ENCODE results near the gene SYVN1.

The SYVN1 gene

DNA sequence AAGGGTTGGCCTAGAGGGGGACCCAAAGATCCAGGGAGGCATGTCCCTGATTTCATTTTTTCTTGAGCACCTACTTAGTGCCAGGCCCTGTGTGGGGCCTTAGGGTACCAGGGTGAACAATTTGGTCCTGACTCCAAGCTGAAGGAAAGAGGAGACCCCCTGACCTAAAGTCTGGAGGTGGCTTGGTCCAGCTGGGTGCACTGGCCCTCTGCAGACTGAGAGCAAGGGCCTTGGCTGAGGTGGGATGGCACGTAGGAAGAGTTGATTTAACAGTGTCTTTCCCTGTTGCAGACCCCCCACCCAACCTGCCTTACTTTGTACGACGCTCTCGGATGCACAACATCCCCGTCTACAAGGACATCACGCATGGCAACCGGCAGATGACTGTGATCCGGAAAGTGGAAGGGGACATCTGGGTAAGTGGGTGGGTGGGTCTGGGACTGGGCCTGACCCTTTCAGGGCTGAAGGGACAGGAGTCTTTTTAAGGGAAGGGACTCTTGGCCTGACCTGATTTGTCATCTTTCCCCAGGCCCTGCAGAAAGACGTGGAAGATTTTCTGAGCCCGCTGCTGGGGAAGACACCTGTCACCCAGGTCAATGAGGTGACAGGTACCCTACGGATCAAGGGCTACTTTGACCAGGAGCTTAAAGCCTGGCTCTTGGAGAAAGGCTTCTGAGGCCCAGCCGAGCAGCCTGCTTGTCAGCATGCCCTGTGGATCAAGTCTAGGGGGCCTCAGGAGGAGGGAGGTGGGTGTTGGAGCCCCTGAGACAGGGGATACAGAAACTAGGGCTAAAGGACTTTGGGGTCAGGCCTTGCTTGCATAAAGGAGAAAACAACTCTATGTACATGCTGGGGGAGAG lies 8.9 kb downstream of the SYVN1 start:
- TF ChIP-seq GATA2 (IDR thresholded peaks at IDR 0.05; ENCODE audit: low read depth, low read length) = no peak

DNA sequence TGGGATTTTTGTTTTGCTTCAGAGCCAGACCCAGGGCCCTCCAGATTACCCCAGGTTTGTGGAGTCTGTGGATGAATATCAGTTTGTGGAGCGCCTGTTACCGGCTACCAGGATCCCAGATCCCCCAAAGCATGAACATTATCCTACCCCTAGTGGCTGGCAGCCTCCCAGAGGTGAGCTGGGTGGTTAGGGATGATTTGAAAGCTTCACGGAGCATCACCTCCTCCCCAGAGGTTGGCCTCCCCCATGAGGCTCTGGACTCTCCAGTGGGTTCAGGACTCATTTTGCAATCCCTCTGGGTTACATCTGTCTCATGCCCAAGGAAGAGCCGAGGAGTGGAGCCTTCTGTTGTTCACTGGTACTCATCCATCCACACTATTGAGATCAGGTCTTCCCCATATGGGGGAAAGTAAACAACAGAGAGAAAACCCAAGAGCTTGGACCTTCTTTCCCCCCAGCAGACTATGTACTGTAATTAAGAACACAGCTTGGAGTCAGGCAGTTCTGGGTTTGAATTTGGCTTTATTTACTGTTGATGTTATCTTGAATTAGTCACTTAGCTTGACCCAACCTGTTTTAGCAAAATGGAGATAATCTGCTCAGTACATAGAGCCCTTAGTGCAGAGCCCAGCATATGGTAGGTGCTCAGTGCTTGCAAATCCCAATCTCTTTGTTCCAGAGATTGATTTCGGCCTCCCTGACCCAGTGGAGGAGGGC lies 9.7 kb downstream of the SYVN1 start:
- TF ChIP-seq GATA2 (IDR thresholded peaks at IDR 0.05; ENCODE audit: low read depth, low read length) (no peak), GATA3 (IDR thresholded peaks at IDR 0.05; ENCODE audit: low read depth, low read length) (no peak)

DNA sequence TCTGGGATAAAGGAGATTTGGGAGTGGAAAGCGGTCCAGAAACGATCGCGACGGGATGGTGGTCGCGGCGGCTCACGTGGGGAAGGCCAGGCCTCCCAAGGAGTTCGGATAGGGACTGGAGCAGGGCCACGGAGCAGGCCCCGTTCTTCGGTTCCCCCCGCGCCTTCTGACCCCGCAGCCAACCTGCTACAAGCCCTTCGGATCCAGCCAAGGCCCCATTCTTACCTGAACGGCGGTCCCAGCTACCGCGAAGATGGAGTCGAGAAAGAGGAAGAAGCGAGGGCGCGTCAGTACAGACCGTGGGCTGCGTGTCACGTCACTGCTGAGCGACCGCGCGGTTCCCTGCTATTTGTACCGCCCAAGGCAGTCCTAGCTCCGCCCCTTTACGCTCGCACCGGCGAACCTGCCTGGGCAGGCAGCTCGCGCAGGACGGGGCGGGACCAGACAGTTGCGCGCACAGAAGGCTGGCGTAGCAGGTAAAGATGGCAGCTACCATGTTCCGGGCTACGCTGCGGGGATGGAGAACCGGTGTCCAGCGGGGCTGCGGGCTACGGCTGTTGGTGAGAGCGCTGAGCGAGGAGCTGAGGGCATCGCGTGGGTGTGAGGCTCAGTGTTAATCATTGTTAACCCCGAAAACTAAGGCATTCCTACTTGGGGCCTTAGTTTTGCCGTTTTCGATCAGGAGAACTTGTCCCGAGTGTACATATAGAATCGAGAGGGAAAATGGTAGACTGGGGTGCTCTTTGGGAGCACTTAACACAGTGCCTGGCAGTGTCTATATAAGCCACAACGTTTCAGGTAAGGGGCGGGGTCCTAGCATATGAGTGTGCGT lies 12.2 kb downstream of the SYVN1 start, which contains the start of the genes FAU and MRPL49:
Gene FAU, minus strand, starts transcription at position 270 of the 832 bp plus-strand sequence. CDS start 321 bp downstream, outside the sequence.
Gene MRPL49, plus strand, starts transcription at position 457 of the 832 bp plus-strand sequence. Its CDS starts 26 bp downstream, at position 483.
- TF ChIP-seq GATA2 (IDR thresholded peaks at IDR 0.05; ENCODE audit: low read depth, low read length) = no peak

DNA sequence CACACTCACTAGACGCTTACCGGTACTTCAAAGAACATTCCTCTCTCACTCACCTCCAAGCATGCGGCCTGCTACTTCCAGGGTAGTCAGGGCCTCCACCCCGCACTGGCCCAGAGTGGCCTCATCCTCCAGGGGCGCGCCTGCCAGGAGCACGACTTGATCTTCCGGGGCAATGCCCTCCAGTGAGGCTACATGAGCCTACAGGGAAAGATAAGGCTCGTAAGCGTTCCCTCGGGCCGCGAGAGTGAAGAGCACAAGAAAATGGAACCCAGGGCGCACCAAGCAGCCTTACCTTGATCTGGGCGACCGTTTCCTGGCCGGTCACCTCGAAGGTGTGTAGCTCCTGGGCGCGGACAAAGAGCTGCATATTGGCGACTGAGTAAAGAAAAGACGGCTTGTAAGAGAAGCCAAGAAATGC lies 12.9 kb downstream of the SYVN1 start:
- no peak for TF ChIP-seq GATA2 (IDR thresholded peaks at IDR 0.05; ENCODE audit: low read depth, low read length)
- no peak for TF ChIP-seq GATA3 (IDR thresholded peaks at IDR 0.05; ENCODE audit: low read depth, low read length)

DNA sequence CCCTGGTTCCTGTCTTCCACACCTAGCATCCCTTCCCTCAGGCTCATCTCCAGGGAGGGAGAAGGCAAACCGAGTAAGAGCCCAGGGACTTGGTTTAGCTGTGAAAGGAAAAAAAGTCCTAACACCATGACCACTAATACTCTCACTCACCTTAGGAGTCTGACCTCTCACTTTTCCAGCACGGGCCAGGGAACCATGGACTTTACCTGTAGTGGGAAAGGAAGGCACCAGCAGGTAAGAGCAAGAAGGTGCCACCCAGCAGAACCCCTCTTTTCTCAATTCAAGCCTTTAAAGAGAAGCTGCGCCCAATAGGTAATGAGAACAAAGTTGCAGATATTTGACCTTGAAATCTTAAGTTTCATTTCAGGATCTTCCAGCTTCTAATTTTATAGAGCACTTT lies 13.5 kb downstream of the SYVN1 start:
- TF ChIP-seq GATA2 (IDR thresholded peaks at IDR 0.05; ENCODE audit: low read depth, low read length) (no peak), GATA3 (IDR thresholded peaks at IDR 0.05; ENCODE audit: low read depth, low read length) (no peak)

DNA sequence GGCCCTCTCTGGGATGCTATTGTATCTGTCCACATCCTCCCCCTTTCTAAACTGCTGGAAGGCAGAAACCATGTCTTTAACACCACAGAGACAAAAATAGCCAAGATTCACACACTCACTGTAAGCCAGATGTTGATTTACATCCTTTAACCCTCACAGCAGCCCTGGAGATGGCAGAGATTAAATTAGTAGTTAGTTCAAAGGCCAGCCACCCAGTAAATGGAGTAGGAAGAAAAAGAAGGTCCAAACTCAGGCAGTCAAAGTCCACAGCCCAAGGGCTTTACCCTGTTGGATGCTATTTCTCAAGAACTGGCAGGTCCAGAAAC lies 14.7 kb downstream of the SYVN1 start:
- TF ChIP-seq GATA3 (IDR thresholded peaks at IDR 0.05; ENCODE audit: low read depth, low read length) (no peak), GATA2 (IDR thresholded peaks at IDR 0.05; ENCODE audit: low read depth, low read length) (no peak)

DNA sequence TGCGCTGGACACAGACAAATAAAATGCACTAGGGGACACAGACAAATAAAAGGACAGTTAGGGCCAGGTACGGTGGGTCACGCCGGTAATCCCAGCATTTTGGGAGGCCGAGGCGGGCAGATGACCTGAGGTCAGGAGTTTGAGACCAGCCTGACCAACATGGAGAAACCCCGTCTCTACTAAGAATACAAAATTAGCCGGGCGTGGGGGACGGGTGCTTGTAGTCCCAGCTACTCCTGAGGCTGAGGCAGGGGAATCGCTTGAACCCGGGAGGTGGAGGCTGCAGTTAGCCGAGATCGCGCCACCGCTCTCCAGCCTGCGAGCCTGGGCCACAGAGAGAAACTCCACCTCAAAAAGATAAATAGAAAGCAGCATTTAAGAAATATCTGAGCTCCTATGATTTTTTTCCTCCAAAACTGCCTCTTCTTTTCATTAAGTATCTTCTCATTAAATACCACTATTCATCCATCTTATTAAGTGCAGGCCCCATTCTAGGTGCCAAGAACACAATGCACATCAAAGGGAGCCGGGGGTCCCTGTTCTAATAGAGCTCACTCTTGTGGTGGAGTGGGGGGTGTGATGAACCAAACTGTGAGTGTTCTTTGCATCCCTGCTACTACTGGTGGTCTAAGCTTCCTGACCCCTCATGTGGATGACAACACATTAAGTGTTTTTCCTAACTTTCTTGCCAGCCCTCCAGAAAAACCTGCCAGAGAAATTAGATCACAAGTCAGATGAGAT lies 16.1 kb downstream of the SYVN1 start:
- no peak for TF ChIP-seq GATA3 (IDR thresholded peaks at IDR 0.05; ENCODE audit: low read depth, low read length)
- no peak for TF ChIP-seq GATA2 (IDR thresholded peaks at IDR 0.05; ENCODE audit: low read depth, low read length)

DNA sequence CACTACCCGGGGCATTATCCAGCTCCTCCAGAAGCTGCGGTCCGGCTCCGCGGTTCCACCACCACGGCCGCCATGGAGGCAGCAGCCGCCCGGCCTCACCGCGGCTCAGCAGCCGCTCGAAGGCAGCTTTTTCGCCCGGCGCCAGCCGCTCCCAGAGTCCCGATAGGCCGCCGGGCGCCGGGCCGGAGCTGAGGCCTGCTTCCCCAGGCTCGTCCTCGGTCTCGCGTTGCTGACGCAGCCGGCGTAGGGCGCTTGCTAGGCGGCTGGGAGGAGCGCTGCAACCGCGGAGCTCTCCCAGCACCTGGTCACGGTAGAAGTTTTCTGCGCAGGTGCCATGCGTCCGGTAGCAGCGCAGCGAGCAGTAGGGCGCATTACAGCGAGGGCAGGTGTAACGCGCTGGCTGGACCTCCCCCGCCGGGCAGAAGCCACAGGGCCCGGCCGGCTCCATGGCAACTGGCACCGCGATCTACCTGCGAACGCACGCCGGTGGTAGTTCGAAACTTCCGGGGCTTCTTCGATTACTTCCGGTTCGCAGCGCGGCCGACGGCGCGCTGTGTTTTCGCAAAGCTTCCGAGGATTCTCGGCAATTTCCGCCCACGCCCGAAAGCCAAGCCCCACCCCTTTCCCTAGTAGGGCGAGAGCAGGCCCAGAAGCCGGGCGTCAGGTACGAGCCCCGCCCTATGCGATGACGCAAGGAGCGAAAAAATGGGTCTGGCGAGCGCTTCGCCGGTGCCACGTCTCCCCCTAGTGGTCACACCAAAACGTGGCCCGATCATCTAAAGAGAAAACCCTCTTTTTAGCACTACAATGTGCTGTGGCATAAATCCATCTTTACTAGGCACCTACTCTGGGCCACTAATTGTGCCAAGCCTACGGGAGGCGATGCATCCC lies 16.9 kb downstream of the SYVN1 start, which contains the start of gene ZNHIT2:
Gene ZNHIT2, minus strand, starts transcription at position 496 of the 891 bp plus-strand sequence. Its CDS starts 48 bp downstream, at position 448.
- TF ChIP-seq GATA2 (IDR thresholded peaks at IDR 0.05; ENCODE audit: low read depth, low read length) (no peak), GATA3 (IDR thresholded peaks at IDR 0.05; ENCODE audit: low read depth, low read length) (no peak)

DNA sequence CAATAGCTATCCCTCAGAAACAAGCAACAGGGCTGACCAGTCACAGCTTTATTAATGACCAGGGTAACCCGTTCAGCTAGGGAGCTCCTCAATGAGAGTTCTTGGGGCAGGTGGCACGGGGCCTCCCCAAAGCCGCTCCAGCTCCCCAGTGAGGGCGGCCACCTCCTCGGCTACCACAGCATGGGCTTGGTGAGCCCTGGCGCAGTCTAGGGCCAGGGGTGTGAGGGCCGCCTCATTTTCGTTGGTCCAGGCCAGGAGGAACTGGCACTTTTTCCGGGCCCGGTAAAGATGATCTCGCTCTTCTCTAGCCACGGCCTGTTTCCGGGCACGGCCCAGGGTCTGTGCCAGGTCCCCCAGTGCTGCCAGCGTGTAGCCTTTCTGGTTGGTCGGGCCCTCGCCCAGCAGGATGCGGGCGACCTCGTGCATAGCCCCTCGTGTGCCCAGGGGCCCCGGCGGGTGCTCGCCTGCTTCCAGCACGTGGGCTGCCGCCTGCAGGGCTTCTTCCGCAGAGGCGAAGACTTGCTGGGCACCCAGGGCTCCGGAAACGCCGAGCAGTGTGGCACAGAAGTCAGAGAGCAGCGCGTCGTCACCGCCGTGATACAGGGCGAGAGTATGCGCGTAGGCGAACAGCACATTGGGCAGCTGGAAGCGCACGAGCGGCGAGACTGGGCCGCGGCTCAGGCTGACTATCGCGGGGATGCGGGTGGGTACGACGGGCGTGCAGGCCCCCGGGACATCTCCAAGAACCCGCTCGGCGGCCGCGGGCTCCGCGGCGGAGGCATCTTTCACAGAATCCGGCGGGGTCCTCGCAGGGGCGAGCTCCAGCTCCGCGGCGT lies 17.7 kb downstream of the SYVN1 start:
- no peak for TF ChIP-seq GATA3 (IDR thresholded peaks at IDR 0.05; ENCODE audit: low read depth, low read length)
- no peak for TF ChIP-seq GATA2 (IDR thresholded peaks at IDR 0.05; ENCODE audit: low read depth, low read length)

DNA sequence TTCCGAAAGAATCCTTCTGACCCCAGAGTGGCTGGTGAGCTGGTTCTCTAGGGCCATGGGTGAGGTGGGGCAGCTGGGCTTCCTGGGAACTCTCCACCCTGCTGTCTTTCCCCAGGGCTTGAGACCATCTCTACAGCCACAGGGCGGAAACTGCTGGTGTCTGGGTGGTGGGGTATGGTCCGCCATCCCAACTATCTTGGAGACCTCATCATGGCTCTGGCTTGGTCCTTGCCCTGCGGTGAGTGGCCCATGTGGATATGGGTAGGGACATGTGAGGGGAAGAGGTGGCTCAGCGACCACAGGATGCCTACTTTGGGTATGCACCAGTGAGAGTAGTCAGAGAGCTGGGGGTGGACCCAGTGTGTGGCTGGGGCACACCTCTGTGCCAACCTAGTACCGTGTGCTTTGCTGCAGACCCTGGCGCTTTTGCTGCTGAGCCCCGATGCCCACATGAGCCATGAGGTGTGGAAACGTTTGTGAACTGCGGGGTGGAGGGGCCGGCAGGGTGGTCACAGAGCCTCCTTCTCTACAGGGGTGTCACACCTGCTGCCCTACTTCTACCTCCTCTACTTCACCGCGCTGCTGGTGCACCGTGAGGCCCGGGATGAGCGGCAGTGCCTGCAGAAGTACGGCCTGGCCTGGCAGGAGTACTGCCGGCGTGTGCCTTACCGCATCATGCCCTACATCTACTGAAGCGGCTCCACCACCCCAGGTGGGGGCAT lies 18.8 kb downstream of the SYVN1 start:
- TF ChIP-seq GATA2 (IDR thresholded peaks at IDR 0.05; ENCODE audit: low read depth, low read length) (no peak), GATA3 (IDR thresholded peaks at IDR 0.05; ENCODE audit: low read depth, low read length) (no peak)

DNA sequence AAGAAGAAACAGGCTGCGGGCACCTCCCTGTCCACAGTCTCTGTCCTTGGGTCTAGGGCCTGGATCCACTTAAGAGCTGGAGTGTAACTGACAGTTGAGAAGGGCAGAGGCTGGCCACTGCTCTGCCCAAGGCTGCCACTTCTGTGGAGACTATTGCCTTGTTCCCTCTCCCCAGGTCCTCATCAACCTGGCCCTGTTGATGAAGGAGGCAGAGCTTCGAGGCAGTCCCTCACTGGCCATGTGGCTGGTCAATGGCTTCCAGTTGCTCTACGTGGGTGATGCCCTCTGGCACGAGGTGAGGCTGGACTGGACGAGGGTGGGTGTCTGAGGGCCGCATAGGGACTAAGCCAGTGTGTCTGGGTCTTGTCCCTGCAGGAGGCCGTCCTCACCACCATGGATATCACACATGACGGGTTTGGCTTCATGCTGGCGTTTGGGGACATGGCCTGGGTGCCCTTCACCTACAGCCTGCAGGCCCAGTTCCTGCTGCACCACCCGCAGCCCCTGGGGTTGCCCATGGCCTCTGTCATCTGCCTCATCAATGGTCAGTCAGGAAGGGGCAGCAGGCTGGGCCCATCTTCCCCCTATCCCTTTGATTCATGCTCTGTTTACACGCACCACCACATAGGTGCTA lies 19.7 kb downstream of the SYVN1 start:
- TF ChIP-seq GATA3 (IDR thresholded peaks at IDR 0.05; ENCODE audit: low read depth, low read length) (no peak), GATA2 (IDR thresholded peaks at IDR 0.05; ENCODE audit: low read depth, low read length) (no peak)
